ENCODE data around the gene FPR3.

DNA sequence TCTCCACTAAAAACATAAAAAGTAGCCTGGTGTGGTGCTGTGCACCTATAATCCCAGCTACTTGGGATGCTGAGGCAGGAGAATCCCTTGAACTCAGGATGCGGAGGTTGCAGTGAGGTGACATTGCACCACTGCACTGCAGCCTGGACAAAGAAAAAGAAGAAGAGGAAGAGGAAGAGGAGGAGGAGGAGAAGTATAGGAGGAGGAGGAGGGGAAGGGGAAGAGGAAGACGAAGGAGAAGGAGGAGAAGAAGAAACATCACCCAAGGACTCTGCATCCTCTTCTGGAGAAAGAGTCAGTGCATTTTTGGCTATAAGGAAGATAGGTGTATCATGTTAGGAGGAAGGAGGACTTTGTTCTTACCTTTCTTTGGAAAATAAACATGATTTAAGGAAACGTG is 13.0 kb upstream of the FPR3 start:
- TF ChIP-seq TCF12 (IDR thresholded peaks at IDR 0.05; ENCODE audit: low read depth) (no peak), REST (IDR thresholded peaks at IDR 0.05; ENCODE audit: low read depth) (no peak), MAX (IDR thresholded peaks at IDR 0.05) (no peak), TAF1 (IDR thresholded peaks at IDR 0.05; ENCODE audit: low read depth) (no peak), TEAD4 (IDR thresholded peaks at IDR 0.05) (no peak), RAD21 (IDR thresholded peaks at IDR 0.05; ENCODE audit: low read depth) (no peak), EP300 (IDR thresholded peaks at IDR 0.05; ENCODE audit: borderline replicate concordance) (no peak), EGR1 (IDR thresholded peaks at IDR 0.05) (no peak), CREB1 (IDR thresholded peaks at IDR 0.05; ENCODE audit: low read depth) (no peak)
- TF ChIP-seq, protein P1, sequence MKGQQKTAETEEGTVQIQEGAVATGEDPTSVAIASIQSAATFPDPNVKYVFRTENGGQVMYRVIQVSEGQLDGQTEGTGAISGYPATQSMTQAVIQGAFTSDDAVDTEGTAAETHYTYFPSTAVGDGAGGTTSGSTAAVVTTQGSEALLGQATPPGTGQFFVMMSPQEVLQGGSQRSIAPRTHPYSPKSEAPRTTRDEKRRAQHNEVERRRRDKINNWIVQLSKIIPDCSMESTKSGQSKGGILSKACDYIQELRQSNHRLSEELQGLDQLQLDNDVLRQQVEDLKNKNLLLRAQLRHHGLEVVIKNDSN (IDR thresholded peaks at IDR 0.05) = no peak

Data from Ishikawa (cell line).